ENCODE data around the gene RREB1. TPM values are rescaled to one million over a fixed set of nuclear protein-coding genes. Genes with fewer than 3 reads are reported as not detected.
A peak's percentile ranks its signal among the peaks of the same experiment; 100 is the strongest.

RREB1 gene
- total RNA-seq, 1 experiment from 2014 or later, result 15.7 TPM

DNA sequence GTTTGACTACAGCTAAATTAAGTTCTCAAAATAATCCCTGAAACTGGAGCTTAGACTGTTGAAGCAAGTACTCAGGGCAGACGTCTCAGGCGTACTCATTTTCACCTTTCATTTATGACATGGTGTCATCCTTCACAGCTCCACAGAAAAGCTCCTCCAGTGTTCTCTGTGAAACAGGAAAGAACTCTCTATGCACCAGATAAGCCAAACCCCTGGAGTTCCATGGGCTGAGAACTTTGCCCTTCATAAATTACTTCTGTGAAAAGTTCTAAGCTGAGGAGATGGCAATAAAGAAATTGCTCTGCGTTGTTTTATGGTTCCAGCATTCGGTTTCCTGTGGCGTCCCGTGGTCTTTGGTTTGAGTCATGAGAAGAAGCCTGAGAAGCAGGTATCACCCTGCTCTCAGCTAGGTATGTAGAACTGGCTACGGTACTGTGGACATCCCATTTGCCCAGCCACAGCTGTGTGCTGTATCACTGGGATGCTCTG lies 20.2 kb upstream of the RREB1 start:
- DNase-seq (ENCODE audit: low read depth, low spot score), result no peak
- in situ Hi-C loops (cut with HindIII; ENCODE audit: low pct_unique_long_range_greater_than_20kb, low sequenced_read_pairs), result no loop called here

GRCh38 chr6:7088076-7088742 lies 19.6 kb upstream of the RREB1 start:
- no peak for DNase-seq (ENCODE audit: low read depth, low spot score)
- in situ Hi-C loops (cut with HindIII; ENCODE audit: low pct_unique_long_range_greater_than_20kb, low sequenced_read_pairs), result no loop called here

GRCh38 chr6:7098993-7099392 lies 8.8 kb upstream of the RREB1 start:
- no peak for DNase-seq (ENCODE audit: low read depth, low spot score)
- in situ Hi-C loops (cut with HindIII; ENCODE audit: low pct_unique_long_range_greater_than_20kb, low sequenced_read_pairs), result no loop called here

DNA sequence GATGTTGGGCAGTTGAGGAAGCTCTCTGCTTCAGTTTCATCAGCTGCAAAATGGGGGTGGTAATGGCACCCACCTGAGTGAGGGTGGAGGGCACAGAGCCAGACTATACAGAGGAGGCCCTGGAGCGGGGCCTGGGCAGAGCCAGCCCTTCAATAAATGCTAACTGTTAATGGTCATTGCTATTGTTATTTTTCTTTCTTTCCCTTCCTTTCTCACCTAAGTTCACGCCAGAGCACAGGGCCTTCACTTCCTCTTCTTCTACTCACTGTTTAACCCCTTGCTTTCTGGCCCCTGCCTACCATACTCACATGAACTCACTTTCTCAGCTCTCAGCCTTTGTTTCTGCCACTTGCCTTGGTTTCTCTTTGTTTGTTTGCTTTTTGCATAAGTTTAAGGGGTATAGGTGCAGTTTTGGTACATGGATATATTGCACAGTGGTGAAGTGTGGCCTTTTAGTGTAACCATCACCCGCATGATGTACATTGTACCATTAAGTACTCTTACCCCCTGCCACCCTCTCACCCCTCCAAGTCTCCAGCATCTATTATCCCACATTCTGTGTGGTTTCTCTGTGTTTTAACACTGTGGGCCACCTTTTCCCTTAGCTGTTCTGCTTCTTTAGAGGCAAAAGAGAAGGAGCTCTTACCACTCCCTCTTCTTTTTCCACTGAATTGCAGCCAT lies 7.5 kb upstream of the RREB1 start:
- no peak for DNase-seq (ENCODE audit: low read depth, low spot score)
- in situ Hi-C loops (cut with HindIII; ENCODE audit: low pct_unique_long_range_greater_than_20kb, low sequenced_read_pairs), result no loop called here

DNA sequence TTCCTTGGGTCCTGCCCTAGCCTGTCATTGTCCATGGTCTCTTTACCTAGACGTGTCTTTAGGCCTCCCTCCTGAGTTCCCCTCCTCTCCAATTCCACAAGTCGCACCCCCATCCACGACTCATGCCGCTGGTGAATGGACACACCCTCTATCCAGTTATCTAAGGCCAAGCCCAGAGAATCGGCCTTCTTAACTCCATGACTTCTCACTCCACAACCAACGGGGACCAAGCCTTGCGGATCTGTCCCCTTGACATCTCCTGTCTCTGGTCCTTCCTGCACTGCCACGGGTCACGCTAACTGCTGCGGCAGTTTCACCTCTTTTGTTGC lies 7.0 kb upstream of the RREB1 start:
- in situ Hi-C loops (cut with HindIII; ENCODE audit: low pct_unique_long_range_greater_than_20kb, low sequenced_read_pairs), result no loop called here
- DNase-seq (ENCODE audit: low read depth, low spot score), result no peak

- in situ Hi-C loops (cut with HindIII; ENCODE audit: low pct_unique_long_range_greater_than_20kb, low sequenced_read_pairs), result no loop called here
- DNase-seq (ENCODE audit: low read depth, low spot score), result no peak
Measured at GRCh38 chr6:7101290-7101689, 6.5 kb upstream of the RREB1 start.

DNA sequence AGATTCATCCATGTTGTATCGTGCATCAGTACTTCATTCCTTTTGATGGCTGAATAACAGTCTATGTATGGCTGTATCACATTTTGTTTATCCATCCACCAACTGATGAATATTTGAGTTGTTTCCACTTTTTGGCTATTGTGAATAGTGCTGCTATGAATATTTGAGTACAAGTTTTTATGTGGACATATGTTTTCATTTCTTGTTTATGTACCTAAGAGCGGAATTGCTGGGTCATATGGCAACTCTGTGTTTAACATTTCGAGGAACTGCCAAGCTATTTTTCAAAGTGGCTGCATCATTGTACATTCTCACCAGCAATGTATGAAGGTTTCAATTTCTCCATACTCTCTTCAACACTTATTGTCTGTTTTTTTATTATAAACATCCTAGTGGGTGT lies 3.0 kb upstream of the RREB1 start:
- in situ Hi-C loops (cut with HindIII; ENCODE audit: low pct_unique_long_range_greater_than_20kb, low sequenced_read_pairs), result no loop called here

DNA sequence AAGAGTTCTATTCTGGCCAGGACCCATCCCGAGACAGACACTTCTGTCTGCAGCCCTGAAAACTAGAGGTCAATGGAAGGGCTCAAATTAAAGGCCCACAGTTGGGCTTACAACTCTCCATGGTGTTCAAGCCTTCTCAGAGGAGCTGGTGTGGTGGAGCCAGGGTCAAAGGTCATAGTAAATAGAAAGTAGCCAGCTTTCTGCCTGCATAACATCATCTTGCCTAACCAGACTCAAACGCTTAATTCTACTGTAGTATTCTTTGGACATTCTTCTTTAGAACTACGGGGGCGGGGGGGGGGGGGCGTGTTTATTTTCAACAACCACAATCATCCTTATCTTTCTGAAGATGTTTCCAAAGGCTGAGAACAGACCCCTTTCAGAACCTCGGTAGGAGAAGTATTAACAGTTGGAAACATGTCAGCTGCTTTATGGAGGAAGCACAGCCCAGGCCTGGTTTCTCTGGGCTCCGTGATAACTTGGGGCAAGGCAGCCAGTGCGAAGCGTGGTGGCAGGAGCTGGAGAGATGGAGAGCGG lies 1.5 kb upstream of the RREB1 start:
- DNase-seq (ENCODE audit: low read depth, low spot score), result no peak
- in situ Hi-C loops (cut with HindIII; ENCODE audit: low pct_unique_long_range_greater_than_20kb, low sequenced_read_pairs), result no loop called here

More for the DNA sequence above, 3.0 kb upstream of the RREB1 start:
- no peak for DNase-seq (ENCODE audit: low read depth, low spot score)

- in situ Hi-C loops (cut with HindIII; ENCODE audit: low pct_unique_long_range_greater_than_20kb, low sequenced_read_pairs), result no loop called here
- DNase-seq (ENCODE audit: low read depth, low spot score), result no peak
Measured at GRCh38 chr6:7106752-7107577, 796 bp upstream of the RREB1 start.

DNA sequence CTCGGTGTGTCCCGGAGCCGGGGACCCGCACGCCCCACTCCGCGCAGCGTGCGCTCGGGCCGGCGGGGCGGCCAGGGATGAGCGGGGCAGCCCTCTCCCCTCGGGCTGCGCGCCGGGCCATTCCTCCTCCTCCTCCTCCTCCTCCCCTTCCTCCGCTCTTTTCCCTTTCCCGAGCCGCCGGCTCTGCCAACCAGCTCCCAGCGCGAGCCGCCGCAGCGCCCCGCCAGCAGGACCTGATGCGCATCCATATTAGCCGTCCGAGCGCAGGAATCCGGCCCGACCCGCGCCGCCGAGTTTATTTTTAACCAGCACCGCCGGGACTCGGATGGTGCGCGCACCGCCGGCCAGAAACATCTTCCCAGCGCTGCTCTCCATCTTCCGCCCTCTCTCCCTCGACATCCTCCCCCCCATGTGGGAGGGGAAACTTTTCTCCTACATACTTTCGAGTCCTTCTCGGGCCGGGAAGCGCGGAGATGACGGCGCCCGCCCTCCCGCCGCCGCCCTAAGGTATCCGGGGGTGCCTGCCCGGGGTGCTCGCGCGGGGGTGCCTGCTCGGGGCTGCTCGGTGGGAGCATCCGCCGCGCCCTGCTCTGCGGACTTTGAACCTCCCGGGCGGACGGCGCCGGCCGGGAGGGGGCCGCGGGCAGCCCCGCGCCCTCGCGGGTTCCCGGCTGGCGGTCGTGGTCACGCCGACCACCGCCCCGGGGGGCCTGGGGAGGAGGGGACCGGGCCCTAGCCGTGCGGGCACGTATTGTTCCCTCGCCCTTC lies 619 bp downstream of the RREB1 start:
- peak; percentile 44 for DNase-seq (ENCODE audit: low read depth, low spot score)
- in situ Hi-C loops (cut with HindIII; ENCODE audit: low pct_unique_long_range_greater_than_20kb, low sequenced_read_pairs), result no loop called here

GRCh38 chr6:7108964-7109836 lies 1.4 kb downstream of the RREB1 start:
- in situ Hi-C loops (cut with HindIII; ENCODE audit: low pct_unique_long_range_greater_than_20kb, low sequenced_read_pairs), result no loop called here
- DNase-seq (ENCODE audit: low read depth, low spot score), result peak; percentile 69

- in situ Hi-C loops (cut with HindIII; ENCODE audit: low pct_unique_long_range_greater_than_20kb, low sequenced_read_pairs), result no loop called here
- no peak for DNase-seq (ENCODE audit: low read depth, low spot score)
Measured at GRCh38 chr6:7110092-7110792, 2.5 kb downstream of the RREB1 start.

GRCh38 chr6:7111095-7111690 lies 3.4 kb downstream of the RREB1 start:
- in situ Hi-C loops (cut with HindIII; ENCODE audit: low pct_unique_long_range_greater_than_20kb, low sequenced_read_pairs), result no loop called here
- no peak for DNase-seq (ENCODE audit: low read depth, low spot score)

DNA sequence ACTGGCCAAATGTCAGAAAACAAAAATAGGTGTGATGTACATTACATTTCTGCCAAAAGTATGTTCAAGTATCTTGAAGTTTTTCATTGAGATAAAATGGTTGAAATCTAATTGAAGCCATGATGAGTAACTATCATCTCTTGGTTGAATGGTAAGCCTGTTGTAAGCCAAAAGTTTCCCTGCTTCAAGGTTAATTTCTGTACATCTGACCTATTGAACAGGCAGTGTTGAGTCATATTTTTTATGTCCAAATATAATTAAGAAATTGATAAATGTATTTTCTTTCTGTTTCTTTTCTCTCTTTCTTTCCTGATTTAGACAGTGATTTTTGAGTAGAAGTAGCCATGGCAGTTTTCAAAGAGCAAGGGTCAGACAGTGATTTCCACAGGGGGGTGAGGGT lies 4.4 kb downstream of the RREB1 start:
- no peak for DNase-seq (ENCODE audit: low read depth, low spot score)
- in situ Hi-C loops (cut with HindIII; ENCODE audit: low pct_unique_long_range_greater_than_20kb, low sequenced_read_pairs), result no loop called here

DNA sequence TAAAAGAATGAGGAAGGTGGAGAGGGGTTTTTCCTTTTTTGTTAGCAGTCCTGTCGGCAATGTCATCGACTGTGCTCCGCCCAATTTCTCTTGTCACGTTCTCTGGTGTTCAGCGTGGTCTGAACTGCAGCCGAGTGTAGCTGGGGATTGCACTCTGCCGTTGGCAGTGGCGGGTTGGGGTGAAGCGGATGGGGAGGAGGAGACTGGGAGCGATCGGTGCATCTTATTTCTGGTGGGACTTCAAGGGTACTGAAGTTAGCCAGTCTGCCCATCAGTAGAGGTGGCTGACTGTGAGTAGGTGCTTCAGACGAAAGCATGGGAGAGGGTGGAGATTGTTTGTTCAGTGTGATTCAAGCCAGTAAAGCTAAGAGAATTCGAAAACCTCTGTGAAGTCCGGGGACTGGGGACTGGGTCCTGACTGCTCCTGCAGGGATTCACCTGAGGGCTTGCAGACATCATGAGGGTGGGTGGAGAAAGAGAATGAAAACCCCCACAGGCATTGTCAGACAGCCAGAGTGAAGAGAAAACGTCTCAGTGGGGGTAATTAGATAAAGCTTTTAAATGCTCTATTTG lies 5.1 kb downstream of the RREB1 start:
- DNase-seq (ENCODE audit: low read depth, low spot score), result no peak
- in situ Hi-C loops (cut with HindIII; ENCODE audit: low pct_unique_long_range_greater_than_20kb, low sequenced_read_pairs), result no loop called here

Data from SK-MEL-5 (cell line).